GM21381 (cell line): ENCODE results near the gene CTRB1.
"Not testable (repeated sequence)": the region's sequence is repeated elsewhere in the genome, so short reads cannot be mapped to it uniquely, and the experiment has no call there.

Source experiments
- ATAC-seq: cut with Tn5 transposase; IDR thresholded peaks from one replicate; pipeline ENCODE4 v1.9.1; 2021; ENCODE audit warnings: mild to moderate bottlenecking, moderate library complexity; ENCODE audit not compliant: unreplicated experiment

The CTRB1 gene

GRCh38 chr16:75203667-75204409 lies 14.9 kb upstream of the CTRB1 start:
- ATAC-seq: no peak

GRCh38 chr16:75204410-75204758 lies 14.4 kb upstream of the CTRB1 start:
- ATAC-seq: no peak

GRCh38 chr16:75204905-75205304 lies 13.9 kb upstream of the CTRB1 start:
- not testable (repeated sequence) for ATAC-seq

- ATAC-seq: not testable (repeated sequence)
Observed at GRCh38 chr16:75205438-75205837, 13.3 kb upstream of the CTRB1 start.

- not testable (repeated sequence) for ATAC-seq
Observed at GRCh38 chr16:75205961-75206748, 12.6 kb upstream of the CTRB1 start.

- ATAC-seq: no peak
Observed at GRCh38 chr16:75206749-75207451, 11.9 kb upstream of the CTRB1 start, which contains the start of gene CTRB2. Gene CTRB2 (minus strand): TSS chr16:75207161. CDS start chr16:75207141, 20 bp downstream.

GRCh38 chr16:75207831-75208230 lies 11.0 kb upstream of the CTRB1 start:
- no peak for ATAC-seq

- ATAC-seq: no peak
Observed at GRCh38 chr16:75208242-75208825, 10.5 kb upstream of the CTRB1 start.

GRCh38 chr16:75208861-75209505 lies 9.8 kb upstream of the CTRB1 start:
- ATAC-seq: no peak

- not testable (repeated sequence) for ATAC-seq
Observed at GRCh38 chr16:75209514-75209913, 9.3 kb upstream of the CTRB1 start.

GRCh38 chr16:75209944-75210343 lies 8.8 kb upstream of the CTRB1 start:
- no peak for ATAC-seq

GRCh38 chr16:75211286-75211685 lies 7.5 kb upstream of the CTRB1 start:
- ATAC-seq: not testable (repeated sequence)

GRCh38 chr16:75216127-75216526 lies 2.7 kb upstream of the CTRB1 start:
- no peak for ATAC-seq

GRCh38 chr16:75216576-75216975 lies 2.2 kb upstream of the CTRB1 start:
- no peak for ATAC-seq

GRCh38 chr16:75217389-75217851 lies 1.4 kb upstream of the CTRB1 start:
- no peak for ATAC-seq

- ATAC-seq: no peak
Observed at GRCh38 chr16:75219088-75219487, 300 bp downstream of the CTRB1 start.

GRCh38 chr16:75219838-75220237 lies 1.1 kb downstream of the CTRB1 start:
- ATAC-seq: no peak

GRCh38 chr16:75222271-75222783 lies 3.5 kb downstream of the CTRB1 start:
- no peak for ATAC-seq

GRCh38 chr16:75223129-75223528 lies 4.3 kb downstream of the CTRB1 start:
- ATAC-seq: not testable (repeated sequence)
